K562 (cell line): ENCODE measurements around the gene AGMO. TPM values are rescaled to one million over a fixed set of nuclear protein-coding genes. Genes with fewer than 3 reads are reported as not detected.

Experiments used
- ATAC-seq: fragments of 200-7000 bp; cut with Tn5 transposase; 3 replicates; pipeline ENCODE4 v1.9.1; 2020; ENCODE audit warnings: moderate library complexity
- BruUV-seq: library from RNA; stranded (reverse); fragments of 400-500 nt; replicated peaks from 2 replicates; lab custom pipeline; 2021; lab: Mats Ljungman, UMichigan
- CTCF ChIA-PET: fragments of 300-600 bp; formaldehyde crosslinking; extraction: SDS; loops from one replicate; lab custom pipeline; 2021; ENCODE audit warnings: low intra/inter-chr PET ratio; lab: Yijun Ruan, JAX
- POLR2A ChIA-PET: fragments of 300-600, 350-650 bp; sonication (Branson Sonifier 250); formaldehyde crosslinking; extraction: SDS; loops from one replicate; lab custom pipeline; 2021; ENCODE audit warnings: antibody characterized with exemption, inconsistent platforms; lab: Yijun Ruan, JAX
- DNase-seq, 4 experiments: peaks; one replicate each; pipeline versions ENCODE4 v3.0.0 to v3.0.0-alpha.2; 2011 to 2018; ENCODE audit warnings: low spot score in 3 of 4, mixed read lengths in 3 of 4; ENCODE audit errors: extremely low read depth in 1 of 4
- FAIRE-seq: peaks from 2 replicates; lab custom pipeline; 2011; peaks lifted over from hg19 to GRCh38; lab: Jason Lieb, UNC
- H2AFZ ChIP-seq: 2 replicates; pipeline ENCODE4 v1.6.0; 2011; ENCODE audit warnings: low read depth, low read length, control low read depth, inconsistent platforms
- H3K27ac ChIP-seq: fragments of 200-600 bp; 3 replicates; pipeline ENCODE4 v1.8.0; 2011; ENCODE audit warnings: low read depth, mild to moderate bottlenecking, control low read depth, inconsistent platforms, low read length, moderate library complexity, mixed read lengths; ENCODE audit errors: extremely low read depth
- H3K27me3 ChIP-seq, 2 experiments: fragments of 300-600 bp in 1 of 2; 2 replicates in 1 of 2; 3 replicates in 1 of 2; pipeline versions ENCODE4 v1.6.0 to v1.8.0; 2011; ENCODE audit warnings: inconsistent platforms in 2 of 2, low read length in 2 of 2, mild to moderate bottlenecking in 1 of 2, mixed read lengths in 1 of 2, moderate library complexity in 1 of 2; ENCODE audit not compliant: control insufficient read depth in 2 of 2, insufficient read depth in 2 of 2
- H3K36me3 ChIP-seq: fragments of 300-600 bp; 3 replicates; pipeline ENCODE4 v1.8.0; 2011; ENCODE audit warnings: mild to moderate bottlenecking, low read length, inconsistent platforms; ENCODE audit not compliant: control insufficient read depth, insufficient read depth
- H3K4me1 ChIP-seq, 2 experiments: fragments of 200-600 bp in 1 of 2; replicated peaks in 1 of 2; 2 replicates in 1 of 2; 3 replicates in 1 of 2; pipeline versions ENCODE4 v1.5.1 to v1.8.0; 2011; ENCODE audit warnings: inconsistent platforms in 2 of 2, low read length in 2 of 2, mild to moderate bottlenecking in 1 of 2, mixed read lengths in 1 of 2, moderate library complexity in 1 of 2; ENCODE audit not compliant: control insufficient read depth in 2 of 2, insufficient read depth in 2 of 2
- H3K4me2 ChIP-seq: 2 replicates; pipeline ENCODE4 v1.6.1; 2011; ENCODE audit warnings: low read length, control low read depth, inconsistent platforms, mixed read lengths; ENCODE audit not compliant: insufficient read depth
- H3K4me3 ChIP-seq: fragments of 200-600 bp; sonication (generic), shearing (Covaris generic); 2 replicates; pipeline ENCODE4 v1.5.1; 2016; ENCODE audit warnings: control low read depth, inconsistent platforms
- H3K79me2 ChIP-seq: fragments of 200-600 bp; 3 replicates; pipeline ENCODE4 v1.8.0; 2011; ENCODE audit warnings: low read length, inconsistent platforms; ENCODE audit not compliant: control insufficient read depth, insufficient read depth
- H3K9ac ChIP-seq, 2 experiments: 2 replicates each; pipeline versions ENCODE4 v1.6.0 to v1.6.1; 2011; ENCODE audit warnings: low read depth in 2 of 2, low read length in 2 of 2, control low read depth in 1 of 2, inconsistent platforms in 1 of 2, mild to moderate bottlenecking in 1 of 2, mixed read lengths in 1 of 2; ENCODE audit not compliant: insufficient read depth in 1 of 2
- H3K9me1 ChIP-seq: one replicate; pipeline ENCODE4 v1.6.0; 2011; ENCODE audit warnings: inconsistent platforms, mild to moderate bottlenecking, low read length, moderate library complexity; ENCODE audit not compliant: control insufficient read depth, insufficient read depth
- H3K9me3 ChIP-seq: replicated peaks from 2 replicates; pipeline ENCODE4 v1.5.1; 2011; ENCODE audit warnings: low read depth, low read length, inconsistent platforms; ENCODE audit not compliant: control insufficient read depth, insufficient read depth
- H4K20me1 ChIP-seq: replicated peaks from 2 replicates; pipeline ENCODE4 v1.6.1; 2011; ENCODE audit warnings: low read length, inconsistent platforms, mixed read lengths; ENCODE audit not compliant: control insufficient read depth, insufficient read depth
- C11orf30 ChIP-seq: fragments of 450-650 bp; IDR thresholded peaks from 2 replicates; pipeline ENCODE4 v1.6.1; 2016; ENCODE audit warnings: low read depth, mild to moderate bottlenecking
- HLTF ChIP-seq: fragments of 450-650 bp; IDR thresholded peaks from 2 replicates; pipeline ENCODE4 v1.6.1; 2016
- MAFF ChIP-seq: IDR thresholded peaks from 2 replicates; pipeline ENCODE4 v1.6.1; 2012; ENCODE audit warnings: low read length, improper control_type of control experiment
- MAFG ChIP-seq: fragments of 450-650 bp; conservative IDR thresholded peaks from 2 replicates; pipeline ENCODE4 v1.6.1; 2016; ENCODE audit warnings: missing genetic modification characterization, missing compliant biosample characterization
- MAFK ChIP-seq: IDR thresholded peaks from 2 replicates; pipeline ENCODE4 v1.6.1; 2011; ENCODE audit warnings: low read length, improper control_type of control experiment
- NFYB ChIP-seq: IDR thresholded peaks from 2 replicates; pipeline ENCODE4 v1.6.1; 2011; ENCODE audit warnings: mild to moderate bottlenecking, moderate library complexity; ENCODE audit not compliant: insufficient read length; ENCODE audit errors: extremely low read depth
- PRPF4 ChIP-seq: fragments of 200-400 bp; formaldehyde crosslinking; IDR thresholded peaks from one replicate; pipeline ENCODE4 v1.6.1; 2017; ENCODE audit warnings: low read length, low read depth, mild to moderate bottlenecking; ENCODE audit not compliant: insufficient read depth, poor library complexity, severe bottlenecking
- ZBTB49 ChIP-seq: sonication (generic); formaldehyde crosslinking; IDR thresholded peaks from 2 replicates; pipeline ENCODE4 v1.8.0; 2022; ENCODE audit warnings: missing genetic modification reagents, mild to moderate bottlenecking, borderline replicate concordance
- ZNF316 ChIP-seq: fragments of 450-650 bp; IDR thresholded peaks from 2 replicates; pipeline ENCODE4 v1.6.1; 2016
- ZNF384 ChIP-seq: IDR thresholded peaks from 2 replicates; pipeline ENCODE4 v1.6.1; 2012; ENCODE audit warnings: low read depth, low read length, improper control_type of control experiment
- ZNF398 ChIP-seq: fragments of 250-450 bp; sonication (Bioruptor Pico); IDR thresholded peaks from 2 replicates; pipeline ENCODE4 v1.8.0; 2021; ENCODE audit warnings: moderate library complexity, mild to moderate bottlenecking, inconsistent platforms
- WGBS: fragments of 100-300 bp; shearing (Covaris generic); methylation state at CpG from one replicate; pipeline ENCODE4 v1.1.6; 2016; ENCODE audit warnings: low coverage, mixed read lengths; ENCODE audit not compliant: insufficient coverage; ENCODE audit errors: missing lambda C conversion rate; 5-methylcytosine and 5-hydroxymethylcytosine counted together
- in situ Hi-C: fragments of 300-500 bp; cut with MboI; formaldehyde crosslinking; loops from 4 replicates; pipeline ENCODE4 v1.15.0; 2018; ENCODE audit warnings: inconsistent platforms, mixed read lengths
- intact Hi-C: fragments of 100-400 bp; cut with micrococcal nuclease; formaldehyde crosslinking; loops from 2 replicates; pipeline ENCODE4 v1.14.2; 2022
- polyA plus RNA-seq, 8 experiments: library from polyadenylated mRNA; depleted of rRNA in 4 of 8; stranded (reverse) in 5 of 8; unstranded in 3 of 8; fragments of >200 nt; fragmentation: Nextera tagmentation in 2 of 8; fragmentation: Illumina TruSeq in 1 of 8; extraction: Ambion mirVana in 2 of 8; extraction: Trizol in 1 of 8; gene quantifications; 2 replicates each; pipeline versions ENCODE4 v1.2.1 to v1.2.3, GENCODE V29; 2011 to 2014; ENCODE audit warnings: inconsistent platforms in 1 of 8, missing spikeins in 1 of 8
- total RNA-seq, 7 experiments: library from RNA; depleted of rRNA in 6 of 7; stranded (reverse); fragments of >200 nt in 6 of 7; fragmentation: Illumina TruSeq in 2 of 7; extraction: Trizol in 2 of 7; gene quantifications; 2 replicates each; pipeline versions ENCODE4 v1.2.1 to v1.2.3, GENCODE V29; 2011 to 2021; ENCODE audit warnings: low replicate concordance in 1 of 7

AGMO gene
- total and polyA plus RNA-seq, 9 of the 15 experiments (the other 6 are each of a cell fraction or from before 2014, with no cell fraction given), result 0.30 to 1.4 (median 0.69) TPM; not detected in 1

DNA sequence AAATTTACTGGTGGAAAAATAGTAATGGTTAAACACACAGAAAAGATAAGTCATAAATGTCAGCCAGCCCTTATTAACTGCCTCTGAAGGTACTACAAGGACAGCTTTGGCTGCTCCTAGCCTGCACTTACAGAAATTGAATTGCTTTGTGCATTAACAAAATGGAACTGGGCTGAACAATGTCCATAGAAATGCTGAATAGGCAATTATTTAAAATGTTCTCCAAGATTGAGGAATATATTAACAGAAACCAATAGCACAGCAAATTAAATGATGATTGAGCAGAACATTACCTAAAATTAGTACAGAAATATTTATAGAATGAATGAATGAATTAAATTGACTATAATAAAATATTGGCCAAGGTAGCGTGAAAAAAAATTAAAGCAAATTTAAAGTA lies 42.4 kb upstream of the AGMO start:
- intact Hi-C loops (loop anchor here (10.0 kb wide), 1 partner anchor 461 kb away; no protein-coding TSS in a partner anchor), in situ Hi-C loops (no loop called here)
- H3K9ac ChIP-seq, result no peak overlapping the region
- H3K4me3 ChIP-seq, result no peak overlapping the region
- H3K27ac ChIP-seq, result no peak overlapping the region
- no peaks in the 10 kb centered on the region for H3K79me2 ChIP-seq
- no peak overlapping the region for H3K4me2 ChIP-seq
- FAIRE-seq (no peak), DNase-seq (no peak), ATAC-seq (no peak)
- no peaks in the 10 kb centered on the region for H3K9me1 ChIP-seq
- H3K27me3 ChIP-seq, result no peaks in the 10 kb centered on the region
- H3K9me3 ChIP-seq, result no peaks in the 10 kb centered on the region; the same call in none of the 2 replicates
- WGBS, result 19% methylated on average over 1 of the region's 1 CpG
- H4K20me1 ChIP-seq, result no peaks in the 10 kb centered on the region
- POLR2A ChIA-PET, result no interaction called here
- TF ChIP-seq HLTF, result no peak
- TF ChIP-seq MAFK, result peak; percentile 88
- no peak for TF ChIP-seq PRPF4
- peak; percentile 90 for TF ChIP-seq ZNF316
- no peak for TF ChIP-seq ZBTB49
- peak; percentile 82 for TF ChIP-seq MAFG
- TF ChIP-seq ZNF384, result no peak
- TF ChIP-seq ZNF398 (CRISPR knock-in tag), result no peak
- TF ChIP-seq C11orf30, result peak; percentile 77
- no peak for TF ChIP-seq NFYB
- peak; percentile 84 for TF ChIP-seq MAFF
- H2AFZ ChIP-seq, result no peak overlapping the region
- no TSS peak for BruUV-seq
- no peaks in the 10 kb centered on the region for H3K36me3 ChIP-seq
- CTCF ChIA-PET, result no interaction called here
- H3K4me1 ChIP-seq, result no peaks in the 10 kb centered on the region
